ENCODE results near the gene NEGR1. TPM values are rescaled to one million over a fixed set of nuclear protein-coding genes. Genes with fewer than 3 reads are reported as not detected.
A peak's percentile ranks its signal among the peaks of the same experiment; 100 is the strongest.

Gene NEGR1
- total RNA-seq, 6 donors from 2014 or later: 3.1 to 14.7 (median 8.9) TPM

- Histone ChIP-seq H3K9me3 (no peaks in the 10 kb centered on the region), H3K4me3 (no peak overlapping the region), H3K4me1 (no peaks in the 10 kb centered on the region), H3K27me3 (no peaks in the 10 kb centered on the region), H3K27ac (no peak overlapping the region), H3K36me3 (no peaks in the 10 kb centered on the region)
- TF ChIP-seq POLR2A (IDR thresholded peaks at IDR 0.05) (no peak), EP300 (IDR thresholded peaks at IDR 0.05) (no peak), POLR2AphosphoS5 (IDR thresholded peaks at IDR 0.05) (no peak), CTCF (IDR thresholded peaks at IDR 0.05) (no peak)
- 74 to 82% methylated on average over 3 of the region's 3 CpGs for WGBS, 2 donors
- no peak for DNase-seq
- ATAC-seq (ENCODE audit: low FRiP score in 2 of 2): no peak
Measured at GRCh38 chr1:71577451-71578131, 704.7 kb downstream of the NEGR1 start.

- ATAC-seq (ENCODE audit: low FRiP score in 2 of 2) (no peak), DNase-seq (no peak)
- no peak overlapping the region for H3K27ac ChIP-seq
- peak in 1 of 4 donors; percentile 30 for TF ChIP-seq EP300 (IDR thresholded peaks at IDR 0.05)
- TF ChIP-seq CTCF (IDR thresholded peaks at IDR 0.05): no peak
- WGBS, 2 donors: 49 to 68% methylated on average over 3 of the region's 3 CpGs
- H3K27me3 ChIP-seq: no peaks in the 10 kb centered on the region
- H3K9me3 ChIP-seq: no peaks in the 10 kb centered on the region
- H3K36me3 ChIP-seq: no peaks in the 10 kb centered on the region
- H3K4me3 ChIP-seq: no peak overlapping the region
- H3K4me1 ChIP-seq: no peaks in the 10 kb centered on the region
Measured at GRCh38 chr1:71572038-71572437, 710.3 kb downstream of the NEGR1 start.

- TF ChIP-seq CTCF (IDR thresholded peaks at IDR 0.05) (no peak), POLR2AphosphoS5 (IDR thresholded peaks at IDR 0.05) (no peak), POLR2A (IDR thresholded peaks at IDR 0.05) (no peak), EP300 (IDR thresholded peaks at IDR 0.05) (no peak)
- ATAC-seq (ENCODE audit: low FRiP score in 2 of 2): no peak
- WGBS, 2 donors: 77 to 85% methylated on average over 1 of the region's 1 CpG
Measured at GRCh38 chr1:71566413-71566812, 715.9 kb downstream of the NEGR1 start.

GRCh38 chr1:71565831-71566230 lies 716.5 kb downstream of the NEGR1 start:
- no peak for ATAC-seq (ENCODE audit: low FRiP score in 2 of 2)
- DNase-seq: no peak
- no peaks in the 10 kb centered on the region for H3K9me3 ChIP-seq
- WGBS, 2 donors: 50 to 84% methylated on average over 3 of the region's 3 CpGs
- no peaks in the 10 kb centered on the region for H3K27me3 ChIP-seq
- H3K36me3 ChIP-seq: no peaks in the 10 kb centered on the region
- H3K4me1 ChIP-seq: peaks cover 0 to 14% (median 4%) of the 10 kb centered on the region in 4 donors
- no peak for TF ChIP-seq CTCF (IDR thresholded peaks at IDR 0.05)
- no peak for TF ChIP-seq EP300 (IDR thresholded peaks at IDR 0.05)
- TF ChIP-seq POLR2A (IDR thresholded peaks at IDR 0.05): no peak
- TF ChIP-seq POLR2AphosphoS5 (IDR thresholded peaks at IDR 0.05): no peak
- H3K27ac ChIP-seq: peak overlapping the region in 1 of 4 donors; percentile 24
- no peak overlapping the region for H3K4me3 ChIP-seq

More at GRCh38 chr1:71566413-71566812, 715.9 kb downstream of the NEGR1 start:
- no peaks in the 10 kb centered on the region for H3K27me3 ChIP-seq
- no peak for DNase-seq
- no peak overlapping the region for H3K27ac ChIP-seq
- peaks cover 0 to 12% (median 4%) of the 10 kb centered on the region in 4 donors for H3K4me1 ChIP-seq
- no peak overlapping the region for H3K4me3 ChIP-seq
- no peaks in the 10 kb centered on the region for H3K36me3 ChIP-seq
- no peaks in the 10 kb centered on the region for H3K9me3 ChIP-seq

GRCh38 chr1:71565262-71565661 lies 717.1 kb downstream of the NEGR1 start:
- Histone ChIP-seq H3K36me3 (no peaks in the 10 kb centered on the region), H3K9me3 (no peaks in the 10 kb centered on the region), H3K27ac (peak overlapping the region in 3 of 4 donors; percentile 32 to 66 (median 60)), H3K27me3 (no peaks in the 10 kb centered on the region), H3K4me3 (no peak overlapping the region), H3K4me1 (peaks cover 0 to 14% (median 4%) of the 10 kb centered on the region in 4 donors)
- ATAC-seq (ENCODE audit: low FRiP score in 2 of 2): peak; percentile 46 to 62
- TF ChIP-seq CTCF (IDR thresholded peaks at IDR 0.05) (no peak), POLR2A (IDR thresholded peaks at IDR 0.05) (no peak), POLR2AphosphoS5 (IDR thresholded peaks at IDR 0.05) (no peak), EP300 (IDR thresholded peaks at IDR 0.05) (peak in 1 of 4 donors; percentile 90)
- DNase-seq: peak in 1 of 2 donors; percentile 71

Data from upper lobe of left lung (tissue), 6 donors.